Liver (tissue), 3 donors: ENCODE measurements around the gene WDR37.

Experiments used
- CTCF ChIP-seq: fragments of 150-350 bp; IDR thresholded peaks from 2 replicates; pipeline ENCODE4 v1.5.1; 2017; ENCODE audit warnings: improper control_type of control experiment, low read depth, low read length; ENCODE audit not compliant: missing input control
- GABPA ChIP-seq, 2 donors: IDR thresholded peaks in 1 of 2; conservative IDR thresholded peaks in 1 of 2; 2 replicates each; pipeline ENCODE4 v1.6.1; 2016; ENCODE audit warnings: antibody characterized with exemption in 2 of 2, mild to moderate bottlenecking in 1 of 2, moderate library complexity in 1 of 2
- NR2F2 ChIP-seq: IDR thresholded peaks from 2 replicates; pipeline ENCODE4 v1.6.1; 2016; ENCODE audit warnings: antibody characterized with exemption
- REST ChIP-seq: IDR thresholded peaks from 2 replicates; pipeline ENCODE4 v1.6.1; 2016; ENCODE audit warnings: antibody characterized with exemption, mild to moderate bottlenecking
- SP1 ChIP-seq: IDR thresholded peaks from 2 replicates; pipeline ENCODE4 v1.6.1; 2018; ENCODE audit warnings: antibody characterized with exemption, mild to moderate bottlenecking
- TAF1 ChIP-seq: conservative IDR thresholded peaks from 2 replicates; pipeline ENCODE4 v1.6.1; 2016; ENCODE audit warnings: antibody characterized with exemption, mild to moderate bottlenecking
- TF ChIP-seq, protein P1 (sequence below): IDR thresholded peaks from 2 replicates; pipeline ENCODE4 v1.6.1; 2016; ENCODE audit warnings: antibody characterized with exemption
- TF ChIP-seq, protein P2 (sequence below): IDR thresholded peaks from 2 replicates; pipeline ENCODE4 v1.6.1; 2016; ENCODE audit warnings: antibody characterized with exemption
- donor health status: healthy.
- donor health status: healthy.

GRCh38 chr10:1166828-1167275 is 110.7 kb downstream of the WDR37 start:
- TF ChIP-seq REST (no peak), CTCF (no peak), GABPA (IDR thresholded peaks at IDR 0.05 in 1 of 2, conservative IDR thresholded peaks at IDR 0.05 in 1 of 2) (no peak), TAF1 (no peak), SP1 (no peak), NR2F2 (no peak)
- TF ChIP-seq, protein P1, sequence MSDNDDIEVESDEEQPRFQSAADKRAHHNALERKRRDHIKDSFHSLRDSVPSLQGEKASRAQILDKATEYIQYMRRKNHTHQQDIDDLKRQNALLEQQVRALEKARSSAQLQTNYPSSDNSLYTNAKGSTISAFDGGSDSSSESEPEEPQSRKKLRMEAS, result no peak
- TF ChIP-seq, protein P2, sequence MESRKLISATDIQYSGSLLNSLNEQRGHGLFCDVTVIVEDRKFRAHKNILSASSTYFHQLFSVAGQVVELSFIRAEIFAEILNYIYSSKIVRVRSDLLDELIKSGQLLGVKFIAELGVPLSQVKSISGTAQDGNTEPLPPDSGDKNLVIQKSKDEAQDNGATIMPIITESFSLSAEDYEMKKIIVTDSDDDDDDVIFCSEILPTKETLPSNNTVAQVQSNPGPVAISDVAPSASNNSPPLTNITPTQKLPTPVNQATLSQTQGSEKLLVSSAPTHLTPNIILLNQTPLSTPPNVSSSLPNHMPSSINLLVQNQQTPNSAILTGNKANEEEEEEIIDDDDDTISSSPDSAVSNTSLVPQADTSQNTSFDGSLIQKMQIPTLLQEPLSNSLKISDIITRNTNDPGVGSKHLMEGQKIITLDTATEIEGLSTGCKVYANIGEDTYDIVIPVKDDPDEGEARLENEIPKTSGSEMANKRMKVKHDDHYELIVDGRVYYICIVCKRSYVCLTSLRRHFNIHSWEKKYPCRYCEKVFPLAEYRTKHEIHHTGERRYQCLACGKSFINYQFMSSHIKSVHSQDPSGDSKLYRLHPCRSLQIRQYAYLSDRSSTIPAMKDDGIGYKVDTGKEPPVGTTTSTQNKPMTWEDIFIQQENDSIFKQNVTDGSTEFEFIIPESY, result no peak
